Effector CD4-positive, alpha-beta T cell (primary cell): ENCODE measurements around the gene ANKS1A.
"Not testable (repeated sequence)": the region's sequence is repeated elsewhere in the genome, so short reads cannot be mapped to it uniquely, and the experiment has no call there.

Source experiments
- DNase-seq: peaks from one replicate; pipeline ENCODE4 v3.0.0-alpha.2; 2020

The ANKS1A gene

GRCh38 chr6:35001349-35001748 lies 112.3 kb downstream of the ANKS1A start:
- DNase-seq = not testable (repeated sequence)

GRCh38 chr6:35003886-35004530 lies 115.0 kb downstream of the ANKS1A start:
- DNase-seq = not testable (repeated sequence)

- no peak for DNase-seq
Observed at GRCh38 chr6:35007016-35007415, 118.0 kb downstream of the ANKS1A start.

GRCh38 chr6:35008858-35009257 lies 119.8 kb downstream of the ANKS1A start:
- no peak for DNase-seq

GRCh38 chr6:35011096-35012041 lies 122.3 kb downstream of the ANKS1A start:
- no peak for DNase-seq

- no peak for DNase-seq
Observed at GRCh38 chr6:35013701-35014100, 124.6 kb downstream of the ANKS1A start.

- DNase-seq = no peak
Observed at GRCh38 chr6:35014341-35014740, 125.3 kb downstream of the ANKS1A start.

- DNase-seq = no peak
Observed at GRCh38 chr6:35014786-35015185, 125.7 kb downstream of the ANKS1A start.

GRCh38 chr6:35015476-35015875 lies 126.4 kb downstream of the ANKS1A start:
- no peak for DNase-seq

- DNase-seq = no peak
Observed at GRCh38 chr6:35015996-35016395, 126.9 kb downstream of the ANKS1A start.

GRCh38 chr6:35016502-35017321 lies 127.7 kb downstream of the ANKS1A start:
- no peak for DNase-seq

GRCh38 chr6:35017411-35018181 lies 128.5 kb downstream of the ANKS1A start:
- no peak for DNase-seq

GRCh38 chr6:35018182-35018519 lies 129.1 kb downstream of the ANKS1A start:
- no peak for DNase-seq

GRCh38 chr6:35018746-35019145 lies 129.7 kb downstream of the ANKS1A start:
- no peak for DNase-seq

GRCh38 chr6:35019171-35019570 lies 130.1 kb downstream of the ANKS1A start:
- DNase-seq = no peak

GRCh38 chr6:35019831-35020230 lies 130.8 kb downstream of the ANKS1A start:
- DNase-seq = no peak

- DNase-seq = no peak
Observed at GRCh38 chr6:35021004-35021403, 131.9 kb downstream of the ANKS1A start.

GRCh38 chr6:35023091-35024000 lies 134.3 kb downstream of the ANKS1A start:
- no peak for DNase-seq

- no peak for DNase-seq
Observed at GRCh38 chr6:35024551-35025054, 135.5 kb downstream of the ANKS1A start.

GRCh38 chr6:35025232-35026188 lies 136.5 kb downstream of the ANKS1A start:
- no peak for DNase-seq
